IMR-90 (cell line): ENCODE measurements around the gene PYCARD. TPM values are rescaled to one million over a fixed set of nuclear protein-coding genes. Genes with fewer than 3 reads are reported as not detected.

Experiments used
- ATAC-seq: fragments of 200-7000 bp; cut with Tn5 transposase; 2 replicates; pipeline ENCODE4 v1.9.1; 2020; ENCODE audit warnings: low read depth, mild to moderate bottlenecking, moderate library complexity
- BruUV-seq: library from RNA; stranded (reverse); fragments of 400-500 nt; replicated peaks from 2 replicates; lab custom pipeline; 2021; lab: Mats Ljungman, UMichigan
- CTCF ChIA-PET: fragments of 300-600 bp; formaldehyde crosslinking; extraction: SDS; loops from one replicate; lab custom pipeline; 2021; ENCODE audit warnings: antibody characterized with exemption; lab: Yijun Ruan, JAX
- POLR2A ChIA-PET: fragments of 300-600 bp; sonication (Branson Sonifier 250); formaldehyde crosslinking; loops from one replicate; lab custom pipeline; 2022; ENCODE audit warnings: antibody characterized with exemption; ENCODE audit not compliant: unreplicated experiment; lab: Charles Lee
- DNase-seq: peaks from one replicate; pipeline ENCODE4 v3.0.0; 2013
- H2AFZ ChIP-seq: replicated peaks from 2 replicates; pipeline ENCODE3; 2013; ENCODE audit warnings: low read length, mild to moderate bottlenecking; ENCODE audit not compliant: poor library complexity
- H2AK5ac ChIP-seq: 2 replicates; pipeline ENCODE4 v1.6.1; 2013; ENCODE audit warnings: low read depth, low read length, inconsistent platforms
- H2AK9ac ChIP-seq: replicated peaks from 2 replicates; pipeline ENCODE3; 2013; ENCODE audit warnings: mild to moderate bottlenecking, low read depth, low read length, moderate library complexity; ENCODE audit not compliant: poor library complexity
- H2BK120ac ChIP-seq: 2 replicates; pipeline ENCODE4 v1.6.1; 2013; ENCODE audit warnings: low read depth, low read length, inconsistent platforms
- H2BK15ac ChIP-seq: 3 replicates; pipeline ENCODE4 v1.6.1; 2013; ENCODE audit warnings: low read depth, low read length, inconsistent platforms
- H2BK20ac ChIP-seq: 2 replicates; pipeline ENCODE4 v1.6.1; 2013; ENCODE audit warnings: low read depth, mild to moderate bottlenecking, inconsistent platforms, low read length, moderate library complexity
- H2BK5ac ChIP-seq: 2 replicates; pipeline ENCODE4 v1.6.1; 2013; ENCODE audit warnings: mild to moderate bottlenecking, low read depth, low read length, inconsistent platforms; ENCODE audit not compliant: poor library complexity, severe bottlenecking
- H3K14ac ChIP-seq: replicated peaks from 2 replicates; pipeline ENCODE4 v1.6.1; 2013; ENCODE audit warnings: low read depth, low read length, inconsistent platforms
- H3K18ac ChIP-seq: 2 replicates; pipeline ENCODE4 v1.6.1; 2013; ENCODE audit warnings: low read depth, low read length, control low read depth
- H3K23ac ChIP-seq: 2 replicates; pipeline ENCODE4 v1.6.1; 2013; ENCODE audit warnings: low read depth, low read length, inconsistent platforms
- H3K27ac ChIP-seq: 2 replicates; pipeline ENCODE4 v1.5.1; 2013; ENCODE audit warnings: mild to moderate bottlenecking, control low read depth, low read length; ENCODE audit not compliant: insufficient read depth
- H3K27me3 ChIP-seq: 2 replicates; pipeline ENCODE4 v1.6.1; 2013; ENCODE audit warnings: low read length; ENCODE audit not compliant: control insufficient read depth, insufficient read depth
- H3K36me3 ChIP-seq: 2 replicates; pipeline ENCODE4 v1.6.1; 2013; ENCODE audit warnings: low read length, mixed read lengths; ENCODE audit not compliant: control insufficient read depth, insufficient read depth
- H3K4ac ChIP-seq: 2 replicates; pipeline ENCODE4 v1.6.1; 2013; ENCODE audit warnings: low read depth, low read length, inconsistent platforms
- H3K4me1 ChIP-seq: 2 replicates; pipeline ENCODE4 v1.6.1; 2013; ENCODE audit warnings: low read length, mixed read lengths; ENCODE audit not compliant: control insufficient read depth, insufficient read depth
- H3K4me2 ChIP-seq: 2 replicates; pipeline ENCODE4 v1.6.1; 2013; ENCODE audit warnings: low read depth, mild to moderate bottlenecking, control low read depth, low read length, moderate library complexity
- H3K4me3 ChIP-seq: 2 replicates; pipeline ENCODE4 v1.5.1; 2013; ENCODE audit warnings: low read depth, mild to moderate bottlenecking, control low read depth, low read length, moderate library complexity; ENCODE audit not compliant: insufficient read depth
- H3K56ac ChIP-seq: 2 replicates; pipeline ENCODE4 v1.6.1; 2013; ENCODE audit warnings: low read length, inconsistent platforms; ENCODE audit not compliant: insufficient read depth; ENCODE audit errors: extremely low read depth
- H3K79me1 ChIP-seq, 2 experiments: 2 replicates each; pipeline ENCODE4 v1.6.1; 2013; ENCODE audit warnings: low read length in 2 of 2, inconsistent platforms in 1 of 2, low read depth in 1 of 2
- H3K9ac ChIP-seq: 2 replicates; pipeline ENCODE4 v1.6.1; 2013; ENCODE audit warnings: low read depth, low read length, control low read depth
- H3K9me1 ChIP-seq: 2 replicates; pipeline ENCODE4 v1.6.1; 2013; ENCODE audit warnings: low read length, inconsistent platforms; ENCODE audit not compliant: insufficient read depth
- H3K9me3 ChIP-seq: 2 replicates; pipeline ENCODE4 v1.6.1; 2013; ENCODE audit warnings: low read length; ENCODE audit not compliant: control insufficient read depth, insufficient read depth
- H4K20me1 ChIP-seq: 2 replicates; pipeline ENCODE4 v1.6.1; 2013; ENCODE audit warnings: low read length, inconsistent platforms; ENCODE audit not compliant: insufficient read depth
- H4K5ac ChIP-seq: 2 replicates; pipeline ENCODE4 v1.6.1; 2013; ENCODE audit warnings: mild to moderate bottlenecking, low read depth, low read length, control low read depth
- H4K8ac ChIP-seq, 2 experiments: 2 replicates each; pipeline ENCODE4 v1.6.1; 2013; ENCODE audit warnings: low read depth in 2 of 2, low read length in 2 of 2, control low read depth in 1 of 2, inconsistent platforms in 1 of 2
- H4K91ac ChIP-seq: 2 replicates; pipeline ENCODE4 v1.6.1; 2013; ENCODE audit warnings: low read depth, low read length, inconsistent platforms; ENCODE audit not compliant: insufficient read depth
- FOS ChIP-seq: fragments of 150-350 bp; IDR thresholded peaks from 2 replicates; pipeline ENCODE4 v1.6.1; 2016; ENCODE audit warnings: low read depth, low read length
- RAD21 ChIP-seq: IDR thresholded peaks from 2 replicates; pipeline ENCODE4 v1.6.1; 2012; ENCODE audit warnings: low read length, improper control_type of control experiment
- RCOR1 ChIP-seq: IDR thresholded peaks from 2 replicates; pipeline ENCODE4 v1.6.1; 2012; ENCODE audit warnings: mild to moderate bottlenecking, low read length, improper control_type of control experiment; ENCODE audit not compliant: insufficient replicate concordance
- SMC3 ChIP-seq: fragments of 150-350 bp; IDR thresholded peaks from 2 replicates; pipeline ENCODE4 v1.6.1; 2016; ENCODE audit warnings: low read depth, mild to moderate bottlenecking, antibody characterized with exemption, low read length, moderate library complexity
- WGBS, 2 experiments: methylation state at CpG; one replicate each; pipeline versions ENCODE4 v1.1.5 to v1.1.7; 2013; ENCODE audit warnings: missing lambda C conversion rate in 2 of 2; ENCODE audit not compliant: insufficient read length in 1 of 2; ENCODE audit errors: extremely low coverage in 2 of 2; 5-methylcytosine and 5-hydroxymethylcytosine counted together
- dilution Hi-C: fragments of 300-500 bp; cut with HindIII; formaldehyde crosslinking; loops from one replicate; pipeline ENCODE4 v1.14.3; 2018; ENCODE audit warnings: low sequenced_read_pairs; ENCODE audit not compliant: unreplicated experiment
- in situ Hi-C: fragments of 300-500 bp; cut with MboI; formaldehyde crosslinking; loops from 3 replicates; pipeline ENCODE4 v1.14.3; 2019; ENCODE audit warnings: low sequenced_read_pairs, inconsistent platforms, mixed read lengths
- intact Hi-C: fragments of 100-400 bp; cut with micrococcal nuclease; formaldehyde crosslinking; loops from 2 replicates; pipeline ENCODE4 v1.10.0; 2022
- polyA plus RNA-seq, 3 experiments: library from polyadenylated mRNA; depleted of rRNA; stranded (reverse); fragments of >200 nt; gene quantifications; 2 replicates each; pipeline ENCODE4 v1.2.3, GENCODE V29; 2012; ENCODE audit warnings: low replicate concordance in 1 of 3
- total RNA-seq: library from RNA; depleted of rRNA; stranded (reverse); fragments of >200 nt; gene quantifications from 2 replicates; pipeline ENCODE4 v1.2.3, GENCODE V29; 2012
- TF ChIP-seq, protein P1 (sequence below): conservative IDR thresholded peaks from 2 replicates; pipeline ENCODE4 v1.5.1; 2012; ENCODE audit warnings: mild to moderate bottlenecking, low read depth, low read length, improper control_type of control experiment

Gene PYCARD
- total and polyA plus RNA-seq, 2 of the 4 experiments (the other 2 are of a cell fraction) = 10.2 to 20.5 TPM

- ChIA-PET POLR2A (no interaction called here), CTCF (no interaction called here)
- peaks cover 5% of the 10 kb centered on the region; the same call in 1 of the 2 replicates for H3K4me1 ChIP-seq
- no peak overlapping the region for H3K23ac ChIP-seq
- no peak overlapping the region for H2BK20ac ChIP-seq
- H3K14ac ChIP-seq = no peak overlapping the region
- dilution Hi-C loops (no loop called here), intact Hi-C loops (loop anchor here (10.0 kb wide), 1 partner anchor 689 kb away; the partner anchor contains the start of gene ZNF267), in situ Hi-C loops (no loop called here)
- H3K79me1 ChIP-seq = peaks cover 40 to 75% of the 10 kb centered on the region in 2 experiments
- H2AK9ac ChIP-seq = no peak overlapping the region
- H2AK5ac ChIP-seq = no peak overlapping the region
- no peak overlapping the region for H2BK120ac ChIP-seq
- peaks cover 97% of the 10 kb centered on the region for H4K20me1 ChIP-seq
- no TSS peak for BruUV-seq
- H3K36me3 ChIP-seq = peaks cover 77% of the 10 kb centered on the region
- no peak overlapping the region for H2AFZ ChIP-seq
- H4K5ac ChIP-seq = no peak overlapping the region
- no peak overlapping the region for H3K4me3 ChIP-seq
- no peak overlapping the region for H4K91ac ChIP-seq
- H3K56ac ChIP-seq = no peak overlapping the region
- no peak overlapping the region for H4K8ac ChIP-seq
- H3K9me3 ChIP-seq = no peaks in the 10 kb centered on the region
- DNase-seq (no peak), ATAC-seq (no peak)
- H3K18ac ChIP-seq = no peak overlapping the region
- peaks cover 6% of the 10 kb centered on the region; the same call in 1 of the 2 replicates for H3K9me1 ChIP-seq
- no peak overlapping the region for H3K27ac ChIP-seq
- H3K9ac ChIP-seq = no peak overlapping the region
- no peak overlapping the region for H2BK15ac ChIP-seq
- H3K27me3 ChIP-seq = no peaks in the 10 kb centered on the region
- H2BK5ac ChIP-seq = no peak overlapping the region
- no peak overlapping the region for H3K4ac ChIP-seq
- no peak overlapping the region for H3K4me2 ChIP-seq
- TF ChIP-seq, protein P1, sequence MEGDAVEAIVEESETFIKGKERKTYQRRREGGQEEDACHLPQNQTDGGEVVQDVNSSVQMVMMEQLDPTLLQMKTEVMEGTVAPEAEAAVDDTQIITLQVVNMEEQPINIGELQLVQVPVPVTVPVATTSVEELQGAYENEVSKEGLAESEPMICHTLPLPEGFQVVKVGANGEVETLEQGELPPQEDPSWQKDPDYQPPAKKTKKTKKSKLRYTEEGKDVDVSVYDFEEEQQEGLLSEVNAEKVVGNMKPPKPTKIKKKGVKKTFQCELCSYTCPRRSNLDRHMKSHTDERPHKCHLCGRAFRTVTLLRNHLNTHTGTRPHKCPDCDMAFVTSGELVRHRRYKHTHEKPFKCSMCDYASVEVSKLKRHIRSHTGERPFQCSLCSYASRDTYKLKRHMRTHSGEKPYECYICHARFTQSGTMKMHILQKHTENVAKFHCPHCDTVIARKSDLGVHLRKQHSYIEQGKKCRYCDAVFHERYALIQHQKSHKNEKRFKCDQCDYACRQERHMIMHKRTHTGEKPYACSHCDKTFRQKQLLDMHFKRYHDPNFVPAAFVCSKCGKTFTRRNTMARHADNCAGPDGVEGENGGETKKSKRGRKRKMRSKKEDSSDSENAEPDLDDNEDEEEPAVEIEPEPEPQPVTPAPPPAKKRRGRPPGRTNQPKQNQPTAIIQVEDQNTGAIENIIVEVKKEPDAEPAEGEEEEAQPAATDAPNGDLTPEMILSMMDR = no peak
- no peak for TF ChIP-seq RCOR1
- no peak for TF ChIP-seq FOS
- TF ChIP-seq SMC3 = no peak
- no peak for TF ChIP-seq RAD21
- WGBS, 2 experiments = 75% methylated on average over 2 of the region's 5 CpGs; no CpG with 5 or more reads in 1 of the 2 experiments
Observed at GRCh38 chr16:31185339-31185738, 17.2 kb downstream of the PYCARD start.
